HL-60 (cell line): ENCODE measurements around the gene MGST1.

ENCODE experiments used
- GABPA ChIP-seq: IDR thresholded peaks from 2 replicates; pipeline ENCODE4 v1.6.1; 2012; ENCODE audit warnings: low read depth
- POLR2AphosphoS5 ChIP-seq: IDR thresholded peaks from 2 replicates; pipeline ENCODE4 v1.6.1; 2012; ENCODE audit warnings: low read depth
- SPI1 ChIP-seq: IDR thresholded peaks from 2 replicates; pipeline ENCODE4 v1.6.1; 2012; ENCODE audit warnings: low read depth, mild to moderate bottlenecking, borderline replicate concordance
- TF ChIP-seq, protein P1 (sequence below): IDR thresholded peaks from one replicate; pipeline ENCODE4 v1.5.1; 2011; ENCODE audit warnings: low read length, control low read depth, inconsistent platforms; ENCODE audit not compliant: insufficient read depth
- TF ChIP-seq, protein P2 (sequence below): IDR thresholded peaks from 2 replicates; pipeline ENCODE4 v1.6.1; 2012; ENCODE audit warnings: low read depth; ENCODE audit not compliant: insufficient replicate concordance

DNA sequence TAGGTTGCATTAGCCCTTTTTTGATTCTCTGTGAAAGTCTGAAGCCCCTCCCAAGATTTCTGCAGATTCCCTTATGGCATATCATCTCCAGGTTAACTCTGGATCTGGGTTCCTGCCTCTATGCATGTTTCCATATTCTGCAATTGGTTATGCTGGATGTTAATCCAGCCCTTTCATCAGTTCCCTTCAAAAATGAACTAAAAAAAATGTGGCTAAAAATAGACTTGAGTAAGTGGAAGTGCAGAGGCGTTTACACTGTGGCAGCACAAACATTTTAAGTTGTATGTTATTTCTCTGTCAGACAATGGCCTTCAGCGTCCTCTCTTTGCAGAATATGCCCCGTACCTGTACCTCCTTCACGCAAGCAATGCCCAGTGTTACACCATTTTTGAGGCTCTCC lies 11.4 kb downstream of the MGST1 start:
- TF ChIP-seq, protein P1, sequence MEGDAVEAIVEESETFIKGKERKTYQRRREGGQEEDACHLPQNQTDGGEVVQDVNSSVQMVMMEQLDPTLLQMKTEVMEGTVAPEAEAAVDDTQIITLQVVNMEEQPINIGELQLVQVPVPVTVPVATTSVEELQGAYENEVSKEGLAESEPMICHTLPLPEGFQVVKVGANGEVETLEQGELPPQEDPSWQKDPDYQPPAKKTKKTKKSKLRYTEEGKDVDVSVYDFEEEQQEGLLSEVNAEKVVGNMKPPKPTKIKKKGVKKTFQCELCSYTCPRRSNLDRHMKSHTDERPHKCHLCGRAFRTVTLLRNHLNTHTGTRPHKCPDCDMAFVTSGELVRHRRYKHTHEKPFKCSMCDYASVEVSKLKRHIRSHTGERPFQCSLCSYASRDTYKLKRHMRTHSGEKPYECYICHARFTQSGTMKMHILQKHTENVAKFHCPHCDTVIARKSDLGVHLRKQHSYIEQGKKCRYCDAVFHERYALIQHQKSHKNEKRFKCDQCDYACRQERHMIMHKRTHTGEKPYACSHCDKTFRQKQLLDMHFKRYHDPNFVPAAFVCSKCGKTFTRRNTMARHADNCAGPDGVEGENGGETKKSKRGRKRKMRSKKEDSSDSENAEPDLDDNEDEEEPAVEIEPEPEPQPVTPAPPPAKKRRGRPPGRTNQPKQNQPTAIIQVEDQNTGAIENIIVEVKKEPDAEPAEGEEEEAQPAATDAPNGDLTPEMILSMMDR, result no peak
- TF ChIP-seq, protein P2, sequence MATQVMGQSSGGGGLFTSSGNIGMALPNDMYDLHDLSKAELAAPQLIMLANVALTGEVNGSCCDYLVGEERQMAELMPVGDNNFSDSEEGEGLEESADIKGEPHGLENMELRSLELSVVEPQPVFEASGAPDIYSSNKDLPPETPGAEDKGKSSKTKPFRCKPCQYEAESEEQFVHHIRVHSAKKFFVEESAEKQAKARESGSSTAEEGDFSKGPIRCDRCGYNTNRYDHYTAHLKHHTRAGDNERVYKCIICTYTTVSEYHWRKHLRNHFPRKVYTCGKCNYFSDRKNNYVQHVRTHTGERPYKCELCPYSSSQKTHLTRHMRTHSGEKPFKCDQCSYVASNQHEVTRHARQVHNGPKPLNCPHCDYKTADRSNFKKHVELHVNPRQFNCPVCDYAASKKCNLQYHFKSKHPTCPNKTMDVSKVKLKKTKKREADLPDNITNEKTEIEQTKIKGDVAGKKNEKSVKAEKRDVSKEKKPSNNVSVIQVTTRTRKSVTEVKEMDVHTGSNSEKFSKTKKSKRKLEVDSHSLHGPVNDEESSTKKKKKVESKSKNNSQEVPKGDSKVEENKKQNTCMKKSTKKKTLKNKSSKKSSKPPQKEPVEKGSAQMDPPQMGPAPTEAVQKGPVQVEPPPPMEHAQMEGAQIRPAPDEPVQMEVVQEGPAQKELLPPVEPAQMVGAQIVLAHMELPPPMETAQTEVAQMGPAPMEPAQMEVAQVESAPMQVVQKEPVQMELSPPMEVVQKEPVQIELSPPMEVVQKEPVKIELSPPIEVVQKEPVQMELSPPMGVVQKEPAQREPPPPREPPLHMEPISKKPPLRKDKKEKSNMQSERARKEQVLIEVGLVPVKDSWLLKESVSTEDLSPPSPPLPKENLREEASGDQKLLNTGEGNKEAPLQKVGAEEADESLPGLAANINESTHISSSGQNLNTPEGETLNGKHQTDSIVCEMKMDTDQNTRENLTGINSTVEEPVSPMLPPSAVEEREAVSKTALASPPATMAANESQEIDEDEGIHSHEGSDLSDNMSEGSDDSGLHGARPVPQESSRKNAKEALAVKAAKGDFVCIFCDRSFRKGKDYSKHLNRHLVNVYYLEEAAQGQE, result no peak
- TF ChIP-seq POLR2AphosphoS5 (no peak), SPI1 (peak; percentile 14; the same call in 1 of the 2 replicates), GABPA (no peak)
